Measurements from ENCODE around the gene MIA3.

- TF ChIP-seq, protein P1, sequence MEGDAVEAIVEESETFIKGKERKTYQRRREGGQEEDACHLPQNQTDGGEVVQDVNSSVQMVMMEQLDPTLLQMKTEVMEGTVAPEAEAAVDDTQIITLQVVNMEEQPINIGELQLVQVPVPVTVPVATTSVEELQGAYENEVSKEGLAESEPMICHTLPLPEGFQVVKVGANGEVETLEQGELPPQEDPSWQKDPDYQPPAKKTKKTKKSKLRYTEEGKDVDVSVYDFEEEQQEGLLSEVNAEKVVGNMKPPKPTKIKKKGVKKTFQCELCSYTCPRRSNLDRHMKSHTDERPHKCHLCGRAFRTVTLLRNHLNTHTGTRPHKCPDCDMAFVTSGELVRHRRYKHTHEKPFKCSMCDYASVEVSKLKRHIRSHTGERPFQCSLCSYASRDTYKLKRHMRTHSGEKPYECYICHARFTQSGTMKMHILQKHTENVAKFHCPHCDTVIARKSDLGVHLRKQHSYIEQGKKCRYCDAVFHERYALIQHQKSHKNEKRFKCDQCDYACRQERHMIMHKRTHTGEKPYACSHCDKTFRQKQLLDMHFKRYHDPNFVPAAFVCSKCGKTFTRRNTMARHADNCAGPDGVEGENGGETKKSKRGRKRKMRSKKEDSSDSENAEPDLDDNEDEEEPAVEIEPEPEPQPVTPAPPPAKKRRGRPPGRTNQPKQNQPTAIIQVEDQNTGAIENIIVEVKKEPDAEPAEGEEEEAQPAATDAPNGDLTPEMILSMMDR (IDR thresholded peaks at IDR 0.05; ENCODE audit: low read length) = peak; percentile 22
- no peak for TF ChIP-seq EZH2 (optimal IDR thresholded peaks at IDR 0.05; ENCODE audit: low read depth, low read length)
These were observed 88.9 kb downstream of the MIA3 start for GRCh38 chr1:222706815-222707214.

Data from MM.1S (cell line).